Activated T-cell treated with anti-CD3 and anti-CD28 coated beads for 4 hours (primary cell): Measurements from ENCODE around the gene SRA1.
A peak's percentile ranks its signal among the peaks of the same experiment; 100 is the strongest.

Source experiments
- DNase-seq: peaks from one replicate; pipeline ENCODE4 v3.0.0-alpha.2; 2020

The SRA1 gene

DNA sequence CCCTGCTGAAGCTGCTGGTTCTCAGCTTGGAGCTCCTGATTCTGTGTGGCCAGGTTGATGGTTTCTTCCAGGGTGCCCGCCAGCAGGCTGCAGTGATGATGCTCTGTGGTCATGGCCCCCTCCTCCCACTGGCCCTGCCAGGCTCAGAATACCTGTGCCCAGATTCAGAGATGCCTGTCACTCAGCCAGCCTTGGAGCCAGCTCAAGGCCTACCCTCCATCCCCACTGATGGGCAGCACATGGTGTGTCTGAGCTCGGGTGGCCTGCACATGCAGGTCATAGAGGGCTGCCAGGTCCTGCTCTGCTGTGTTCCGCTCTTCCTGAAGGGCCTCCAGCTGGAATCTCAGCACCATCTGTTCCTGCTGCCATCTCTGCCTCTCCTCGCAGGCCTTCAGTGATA lies 12.8 kb upstream of the SRA1 start:
- no peak for DNase-seq

DNA sequence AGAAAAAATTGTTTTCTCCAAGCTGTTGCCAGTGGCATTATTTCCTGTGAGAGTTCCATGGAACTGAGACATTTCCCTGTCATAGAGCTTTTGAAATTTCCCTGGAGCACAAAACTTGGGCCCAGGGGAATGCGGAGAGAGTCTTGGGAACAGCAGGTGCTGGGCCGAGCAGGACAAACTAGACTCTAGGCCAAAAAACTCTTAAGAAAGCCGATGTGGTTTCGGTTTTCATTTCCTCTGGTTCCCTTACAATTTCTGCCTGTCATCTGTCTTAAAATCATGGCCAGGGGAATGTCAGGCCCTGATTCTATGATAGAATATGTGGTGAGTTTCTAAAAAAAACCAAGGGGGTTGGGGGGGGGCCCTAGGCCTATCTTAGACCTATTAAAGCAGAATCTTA lies 11.9 kb upstream of the SRA1 start:
- DNase-seq = no peak

DNA sequence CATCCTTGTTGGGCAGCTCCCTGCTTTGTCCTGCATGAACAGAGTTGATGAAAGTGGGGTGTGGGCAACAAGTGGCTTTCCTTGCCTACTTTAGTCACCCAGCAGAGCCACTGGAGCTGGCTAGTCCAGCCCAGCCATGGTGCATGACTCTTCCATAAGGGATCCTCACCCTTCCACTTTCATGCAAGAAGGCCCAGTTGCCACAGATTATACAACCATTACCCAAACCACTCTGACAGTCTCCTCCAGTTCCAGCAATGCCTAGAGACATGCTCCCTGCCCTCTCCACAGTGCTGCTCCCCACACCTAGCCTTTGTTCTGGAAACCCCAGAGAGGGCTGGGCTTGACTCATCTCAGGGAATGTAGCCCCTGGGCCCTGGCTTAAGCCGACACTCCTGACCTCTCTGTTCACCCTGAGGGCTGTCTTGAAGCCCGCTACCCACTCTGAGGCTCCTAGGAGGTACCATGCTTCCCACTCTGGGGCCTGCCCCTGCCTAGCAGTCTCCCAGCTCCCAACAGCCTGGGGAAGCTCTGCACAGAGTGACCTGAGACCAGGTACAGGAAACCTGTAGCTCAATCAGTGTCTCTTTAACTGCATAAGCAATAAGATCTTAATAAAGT lies 11.3 kb upstream of the SRA1 start:
- DNase-seq = no peak

DNA sequence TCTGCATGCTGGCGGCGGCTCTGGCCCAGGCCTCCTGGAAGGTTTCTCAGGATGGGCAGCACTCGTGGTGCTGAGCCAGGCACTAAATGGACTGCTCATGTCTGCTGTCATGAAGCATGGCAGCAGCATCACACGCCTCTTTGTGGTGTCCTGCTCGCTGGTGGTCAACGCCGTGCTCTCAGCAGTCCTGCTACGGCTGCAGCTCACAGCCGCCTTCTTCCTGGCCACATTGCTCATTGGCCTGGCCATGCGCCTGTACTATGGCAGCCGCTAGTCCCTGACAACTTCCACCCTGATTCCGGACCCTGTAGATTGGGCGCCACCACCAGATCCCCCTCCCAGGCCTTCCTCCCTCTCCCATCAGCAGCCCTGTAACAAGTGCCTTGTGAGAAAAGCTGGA lies 10.6 kb upstream of the SRA1 start:
- DNase-seq = no peak

DNA sequence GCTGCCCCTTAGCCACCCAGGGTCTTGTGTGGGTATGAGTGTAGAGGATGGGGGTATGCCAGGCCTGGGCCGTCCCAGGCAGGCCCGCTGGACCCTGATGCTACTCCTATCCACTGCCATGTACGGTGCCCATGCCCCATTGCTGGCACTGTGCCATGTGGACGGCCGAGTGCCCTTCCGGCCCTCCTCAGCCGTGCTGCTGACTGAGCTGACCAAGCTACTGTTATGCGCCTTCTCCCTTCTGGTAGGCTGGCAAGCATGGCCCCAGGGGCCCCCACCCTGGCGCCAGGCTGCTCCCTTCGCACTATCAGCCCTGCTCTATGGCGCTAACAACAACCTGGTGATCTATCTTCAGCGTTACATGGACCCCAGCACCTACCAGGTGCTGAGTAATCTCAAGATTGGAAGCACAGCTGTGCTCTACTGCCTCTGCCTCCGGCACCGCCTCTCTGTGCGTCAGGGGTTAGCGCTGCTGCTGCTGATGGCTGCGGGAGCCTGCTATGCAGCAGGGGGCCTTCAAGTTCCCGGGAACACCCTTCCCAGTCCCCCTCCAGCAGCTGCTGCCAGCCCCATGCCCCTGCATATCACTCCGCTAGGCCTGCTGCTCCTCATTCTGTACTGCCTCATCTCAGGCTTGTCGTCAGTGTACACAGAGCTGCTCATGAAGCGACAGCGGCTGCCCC lies 10.0 kb upstream of the SRA1 start:
- no peak for DNase-seq

DNA sequence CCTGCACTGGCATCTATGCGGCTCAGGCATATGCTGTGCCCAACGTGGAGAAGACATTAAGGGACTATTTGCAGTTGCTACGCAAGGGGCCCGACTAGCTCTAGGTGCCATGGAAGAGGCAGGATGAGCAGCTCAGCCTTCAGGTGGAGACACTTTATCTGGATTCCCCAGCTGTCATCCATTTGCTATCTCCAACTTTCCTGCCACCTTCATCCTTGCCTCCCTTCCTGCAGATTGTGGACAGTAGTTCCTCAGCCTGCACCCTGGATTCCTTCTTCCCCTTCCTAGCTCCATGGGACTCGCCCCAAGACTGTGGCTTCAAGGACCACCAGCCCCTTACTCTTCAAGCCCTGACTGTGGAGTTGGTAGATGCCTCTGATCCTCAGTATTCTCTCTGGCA lies 9.4 kb upstream of the SRA1 start:
- no peak for DNase-seq

DNA sequence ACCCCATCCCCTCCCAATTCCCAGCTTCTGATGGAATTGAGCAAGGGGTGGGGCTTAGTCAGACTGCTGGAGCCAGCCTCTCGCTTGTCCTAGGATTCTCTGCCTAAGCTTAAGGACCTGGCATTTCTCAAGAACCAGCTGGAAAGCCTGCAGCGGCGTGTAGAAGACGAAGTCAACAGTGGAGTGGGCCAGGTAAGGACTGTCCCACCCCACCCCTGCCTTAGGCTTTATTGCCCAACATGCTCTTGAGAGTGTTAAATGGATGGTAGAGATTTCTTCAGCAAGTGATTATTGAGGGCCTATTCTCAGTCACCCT lies 8.5 kb upstream of the SRA1 start:
- DNase-seq = no peak

DNA sequence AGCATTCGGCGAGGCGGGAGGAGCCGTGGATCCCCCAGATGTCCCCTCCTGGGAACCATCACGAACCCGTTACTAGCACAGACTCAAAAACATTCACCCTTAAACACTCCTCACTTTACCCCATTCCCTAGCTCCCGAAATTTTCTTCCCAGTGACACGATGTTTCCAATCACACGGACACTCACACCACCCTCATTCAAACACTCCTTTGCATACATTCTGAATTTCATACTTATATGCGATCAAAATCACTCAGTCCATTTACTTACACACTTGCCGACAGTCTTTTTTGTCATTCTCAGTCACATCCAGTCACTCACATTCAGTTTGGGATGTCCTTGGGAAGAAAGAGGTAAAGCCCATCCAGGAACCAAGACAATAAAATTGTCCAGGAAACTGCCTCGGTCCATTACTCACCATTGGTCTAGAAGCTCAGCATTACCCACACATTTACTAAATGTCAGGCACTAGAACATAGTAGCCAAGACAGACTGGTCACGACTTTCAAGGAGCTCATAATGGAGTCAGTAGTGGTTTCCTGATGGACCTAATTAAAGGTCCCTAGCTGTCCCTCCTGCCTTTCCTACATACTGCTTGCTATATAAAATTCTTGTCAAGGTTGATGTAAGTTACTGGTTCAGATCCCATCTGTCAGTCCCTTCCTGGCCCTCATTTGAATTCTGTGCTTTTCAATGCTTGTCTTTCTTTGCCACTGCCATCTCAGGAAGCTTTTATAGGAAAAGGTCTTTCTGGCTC lies 7.9 kb upstream of the SRA1 start:
- no peak for DNase-seq

DNA sequence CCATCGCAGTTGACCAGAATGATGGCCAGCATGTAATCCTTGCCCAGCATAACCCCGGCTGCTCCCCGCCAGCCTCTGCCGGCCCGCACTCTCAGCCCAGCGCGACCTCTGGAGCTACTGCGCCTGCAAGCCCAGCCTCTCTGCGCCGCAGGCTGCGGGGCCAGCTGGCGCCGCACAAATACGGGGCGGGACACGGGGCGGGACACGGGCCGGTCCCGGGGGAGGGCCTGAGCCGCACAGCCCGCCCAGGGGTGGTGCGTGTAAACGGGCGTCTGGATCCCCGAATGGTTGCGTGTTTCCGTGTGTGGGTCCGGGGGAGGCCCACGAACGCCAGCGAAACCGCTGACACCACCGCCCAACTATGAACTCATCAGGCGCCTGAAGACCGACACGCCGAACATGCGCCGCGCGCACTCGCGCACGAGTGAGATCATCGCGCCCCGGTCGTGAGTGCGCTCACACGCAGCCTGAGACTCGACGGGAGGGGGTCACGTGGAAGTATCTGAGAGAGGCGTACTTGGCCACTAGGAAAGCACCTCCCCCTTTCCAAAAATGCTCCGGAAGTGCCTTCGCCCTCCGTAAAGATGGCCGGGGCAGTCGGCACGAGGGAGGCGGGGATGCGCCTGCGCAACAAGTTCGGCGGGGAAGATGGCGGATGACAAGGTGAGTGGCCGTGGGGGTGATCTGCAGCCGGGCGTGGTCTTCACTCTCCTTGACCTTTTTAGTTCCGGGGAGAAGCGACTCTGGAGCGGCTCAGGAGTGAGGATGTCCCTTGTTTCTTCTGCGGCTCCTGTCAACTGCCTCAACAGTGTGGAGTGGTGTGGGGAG lies 7.1 kb upstream of the SRA1 start, which contains the start of the genes APBB3 and SLC35A4:
Gene APBB3, minus strand, starts transcription at position 403 of the 828 bp plus-strand sequence. Its CDS starts 353 bp downstream, at position 50.
Gene SLC35A4, plus strand, starts transcription at position 633 of the 828 bp plus-strand sequence. CDS start 2,342 bp downstream, outside the sequence.
- DNase-seq = peak; percentile 92

DNA sequence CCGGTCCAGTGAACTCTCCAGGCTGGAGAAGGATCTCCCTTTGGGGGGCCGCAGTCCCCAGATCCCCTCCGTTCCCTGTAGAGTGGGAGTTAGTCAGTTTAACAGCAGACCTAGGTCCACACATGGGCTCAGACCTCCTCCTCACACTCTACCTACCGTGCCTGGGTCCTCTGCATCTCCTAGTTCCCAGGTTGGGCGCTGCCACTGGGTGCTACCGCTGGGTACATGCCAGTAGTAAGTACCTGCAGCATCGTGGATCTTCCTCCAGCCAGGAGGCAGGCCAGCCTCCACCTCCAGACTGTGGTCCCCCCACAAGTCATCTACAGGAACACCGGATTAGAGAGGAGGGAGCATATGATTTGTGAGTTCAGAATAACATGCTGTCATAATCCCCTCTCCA lies 6.3 kb upstream of the SRA1 start:
- no peak for DNase-seq

DNA sequence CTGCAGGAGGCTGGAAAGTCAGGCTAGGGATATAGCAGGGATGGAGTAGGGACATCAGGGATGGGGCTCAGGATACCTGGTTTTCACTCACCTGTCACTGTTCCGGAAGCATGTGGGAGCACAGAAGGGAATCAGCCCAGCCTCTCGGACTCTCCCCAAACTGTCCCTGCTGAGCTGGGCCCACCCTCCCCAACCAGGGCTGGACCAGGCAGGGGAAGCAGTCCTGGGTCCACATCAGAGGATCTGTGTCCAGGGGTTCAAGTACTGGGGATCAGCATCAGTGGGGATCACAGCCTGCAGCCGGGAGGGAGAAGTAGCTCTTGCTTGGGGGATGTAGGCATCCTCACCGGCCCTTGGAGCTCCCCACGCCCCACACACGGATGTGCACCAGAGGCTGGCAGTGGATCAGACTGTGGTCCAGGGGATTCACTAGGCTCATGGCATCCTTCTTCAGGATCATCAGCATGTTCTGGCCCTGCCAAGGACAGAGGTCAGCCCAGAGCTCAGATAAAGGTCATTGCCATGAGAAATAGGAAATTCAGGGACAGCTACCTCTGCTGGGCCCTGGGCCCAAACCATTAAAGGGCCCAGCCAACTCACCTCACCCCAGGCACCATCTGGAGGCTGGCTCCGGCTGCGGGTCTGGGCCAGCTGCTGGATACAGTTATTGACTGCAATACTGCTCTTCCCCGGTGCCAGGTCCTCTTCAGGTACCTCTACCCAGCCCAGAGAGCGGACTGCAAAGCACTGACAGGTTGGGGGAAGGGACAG lies 4.7 kb upstream of the SRA1 start:
- DNase-seq = no peak

DNA sequence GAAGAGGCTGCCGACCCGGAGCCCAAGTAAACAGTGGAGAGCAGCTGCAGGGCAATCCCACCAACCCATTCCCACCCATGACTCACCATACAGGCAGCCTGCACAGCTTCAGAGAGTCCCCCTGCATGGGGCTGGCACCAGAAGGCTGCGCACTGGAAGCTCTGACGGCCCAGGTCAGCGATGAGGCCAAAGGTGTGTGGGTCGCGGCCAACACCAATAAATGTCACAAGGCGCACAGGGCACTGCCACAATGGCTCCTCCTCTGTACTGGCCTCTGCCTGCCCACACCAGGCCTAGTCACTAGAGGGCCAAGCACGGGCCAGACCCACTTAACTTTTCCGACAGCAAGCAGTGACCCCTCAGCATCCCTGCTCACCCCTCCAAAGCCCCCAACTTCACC lies 3.0 kb upstream of the SRA1 start:
- DNase-seq = no peak

DNA sequence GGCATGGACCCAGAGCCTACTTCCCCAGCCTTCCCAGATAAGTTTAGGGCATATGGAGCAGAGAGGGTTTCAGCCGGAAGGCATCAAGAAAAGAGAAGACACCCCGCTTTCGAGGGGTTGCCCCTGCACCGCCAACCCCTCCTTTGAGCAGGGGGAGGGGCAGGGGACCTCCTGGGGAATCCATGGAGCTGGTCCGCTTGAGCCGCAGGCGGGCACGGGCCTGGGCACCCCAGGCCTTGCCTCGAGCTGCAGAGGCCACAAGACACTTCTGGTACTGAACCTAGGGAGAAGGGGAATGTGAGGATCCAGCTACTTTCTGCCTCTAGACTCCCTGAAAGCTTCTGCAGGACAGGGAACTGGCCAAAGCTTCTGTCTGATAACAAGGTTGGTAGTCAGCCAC lies 1.3 kb upstream of the SRA1 start:
- no peak for DNase-seq

DNA sequence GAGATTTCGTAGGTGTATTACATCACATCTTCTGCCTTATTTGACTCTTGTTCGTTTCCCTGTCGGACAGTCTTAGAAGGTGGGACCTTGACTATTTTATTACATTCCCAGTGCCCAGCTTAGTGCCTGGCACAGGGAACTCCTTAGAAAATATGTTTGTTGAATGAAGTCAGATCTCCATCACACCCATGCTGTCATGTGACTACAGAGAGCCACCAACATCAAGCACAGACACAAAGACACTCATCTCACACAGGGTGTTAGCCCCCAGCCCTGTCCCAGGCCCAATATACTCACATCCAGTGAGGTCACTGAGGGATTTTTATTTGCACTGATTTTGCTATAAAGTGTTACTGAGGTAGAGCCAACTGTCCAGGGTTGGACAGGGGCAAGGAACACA lies 692 bp upstream of the SRA1 start:
- no peak for DNase-seq

DNA sequence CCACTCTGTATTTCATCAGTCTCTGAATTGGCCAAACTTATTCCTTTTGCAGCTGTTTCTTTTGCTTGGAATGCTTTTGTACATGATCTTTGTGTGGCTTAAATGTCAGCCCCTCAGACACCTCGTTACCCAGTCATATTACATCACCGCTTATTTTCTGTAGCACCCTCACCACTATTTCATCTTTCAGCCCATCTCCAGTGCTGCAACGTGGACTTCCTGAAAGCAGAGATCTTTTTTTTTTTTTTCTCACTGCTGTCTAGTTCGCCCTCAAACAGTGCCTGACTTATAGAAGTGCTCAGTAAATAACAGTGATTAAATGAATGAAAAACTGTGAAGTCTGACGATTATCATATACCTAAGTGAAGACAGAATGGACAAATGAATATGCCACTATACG lies 835 bp downstream of the SRA1 start:
- no peak for DNase-seq

DNA sequence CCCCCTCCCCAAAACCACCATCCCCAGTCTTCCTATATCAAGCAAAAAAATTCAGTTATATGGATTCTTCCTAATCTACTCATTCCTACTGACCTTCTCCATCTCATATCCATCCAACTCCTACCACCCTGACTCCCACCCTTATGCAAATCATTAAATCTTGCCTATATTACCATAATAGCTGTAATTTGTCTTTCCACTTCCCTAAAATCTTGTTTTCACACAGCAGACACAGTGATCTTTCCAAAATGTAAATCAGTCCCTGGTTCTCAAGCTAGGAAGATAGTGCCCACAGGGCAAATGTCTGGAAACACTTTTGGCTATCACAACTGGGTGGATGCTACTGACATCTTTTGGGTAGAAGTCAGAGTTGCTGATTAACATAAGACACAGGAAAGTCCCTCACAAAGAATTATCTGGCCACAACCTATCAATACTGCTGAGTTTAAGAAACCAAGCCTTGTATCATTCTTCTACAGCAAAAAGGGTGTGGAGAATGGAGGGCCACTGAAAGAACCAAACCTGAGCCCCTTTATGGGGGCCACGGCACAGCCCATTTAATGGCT lies 1.4 kb downstream of the SRA1 start:
- no peak for DNase-seq

DNA sequence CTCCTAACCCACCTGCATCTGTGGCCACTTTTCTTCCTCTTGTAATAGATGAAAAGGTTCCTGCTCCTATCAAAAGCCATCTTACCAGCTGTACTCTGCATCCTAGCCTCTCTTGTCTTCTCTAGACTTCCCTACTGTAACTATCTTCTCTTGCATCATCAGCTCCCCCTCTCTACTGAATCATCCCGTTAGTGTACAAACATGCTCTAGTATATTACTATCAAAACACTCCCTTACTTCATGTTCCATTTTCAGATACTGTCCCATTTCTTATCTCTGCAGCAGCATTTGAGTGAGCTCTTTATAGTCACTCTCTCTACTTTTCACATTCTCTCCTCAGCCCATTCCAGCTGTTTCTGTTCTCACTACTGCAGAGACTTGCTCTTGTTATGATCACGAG lies 2.8 kb downstream of the SRA1 start:
- DNase-seq = no peak

DNA sequence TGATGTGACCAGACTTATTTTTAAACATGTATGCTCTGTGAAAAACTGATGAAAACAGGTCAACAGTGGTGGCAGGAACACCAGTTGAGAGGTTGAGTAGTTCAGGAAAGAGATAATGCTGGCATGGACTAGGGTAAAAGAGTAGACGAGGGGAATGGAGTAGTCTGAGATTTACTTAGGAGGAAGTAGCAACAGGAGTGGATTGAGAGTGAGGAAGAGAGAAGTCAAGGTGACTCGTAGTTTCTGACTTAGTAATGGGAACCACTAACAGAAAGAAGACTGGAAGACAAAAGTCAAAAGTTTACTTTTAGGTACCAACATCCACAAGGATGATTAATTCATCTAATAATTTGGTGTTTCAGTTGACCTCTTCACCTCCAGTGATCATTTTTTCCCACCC lies 3.6 kb downstream of the SRA1 start:
- no peak for DNase-seq

DNA sequence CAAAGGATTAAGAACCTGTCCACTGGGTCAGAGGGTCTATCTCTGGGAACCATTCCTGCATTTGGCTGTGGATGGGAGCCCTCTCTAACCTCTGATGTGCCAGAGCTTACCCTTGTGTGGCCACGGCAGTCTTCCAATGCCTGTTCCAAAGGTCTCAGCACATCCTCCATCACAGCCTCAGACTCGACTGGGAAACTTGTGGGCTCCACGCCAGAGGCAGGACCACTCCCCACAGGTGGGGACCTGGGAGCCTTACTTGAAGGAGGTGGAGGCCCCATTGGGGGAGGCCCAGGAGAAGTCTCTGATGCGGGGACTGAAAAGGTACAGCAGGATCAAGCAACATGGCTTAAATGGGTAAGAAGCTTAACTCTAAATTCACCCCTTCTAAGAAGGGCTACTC lies 5.4 kb downstream of the SRA1 start:
- DNase-seq = no peak

DNA sequence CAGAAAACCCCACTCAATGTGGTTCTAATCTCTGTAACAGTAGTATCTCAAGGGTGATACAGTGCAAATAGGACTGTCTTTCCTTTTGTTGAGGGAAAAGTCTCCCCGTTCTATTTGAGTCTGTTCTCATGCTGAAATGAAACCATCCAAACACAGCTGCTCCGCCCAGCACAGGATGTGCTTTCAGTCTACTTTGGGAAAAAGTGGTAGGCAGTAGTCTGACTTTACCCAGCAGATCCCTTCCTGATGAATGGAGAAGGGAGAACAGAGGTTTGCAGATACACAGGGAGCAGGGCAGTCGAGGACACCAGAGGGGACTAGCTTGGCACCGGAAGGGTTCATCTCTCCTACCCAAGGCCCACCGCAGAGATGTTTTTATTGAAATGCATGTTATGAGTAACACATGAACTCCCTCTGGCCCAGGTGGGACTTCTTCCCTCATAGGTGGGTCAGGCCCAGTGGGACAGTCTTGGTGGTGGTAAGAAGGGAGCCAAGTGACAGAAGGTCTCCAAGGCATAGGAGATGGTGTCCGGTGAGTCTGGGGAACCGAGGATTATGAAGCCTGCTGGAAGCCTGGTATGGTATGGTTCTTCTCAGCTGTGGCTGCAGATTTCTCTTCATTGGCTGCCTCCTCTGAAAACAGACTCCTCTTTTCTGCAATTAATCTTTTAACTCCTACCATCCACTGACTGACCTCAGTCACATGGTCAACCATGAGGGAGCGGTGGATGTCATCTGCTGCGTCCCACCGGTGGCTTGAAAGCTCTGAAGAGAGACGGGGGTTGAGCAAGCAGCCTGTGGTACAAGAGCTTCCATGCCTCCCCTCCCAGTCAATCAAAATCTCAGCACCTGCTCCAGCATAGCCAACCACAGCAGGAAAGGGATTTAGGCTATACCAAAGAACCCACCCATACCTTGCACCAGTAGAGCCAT lies 6.9 kb downstream of the SRA1 start:
- DNase-seq = no peak
